GM12875 (cell line): ENCODE measurements around the gene CFAP221.
"Not testable (repeated sequence)": the region's sequence is repeated elsewhere in the genome, so short reads cannot be mapped to it uniquely, and the experiment has no call there.

Source experiments
- H3K4me3 ChIP-seq: one replicate; pipeline ENCODE4 v1.5.1; 2011; ENCODE audit warnings: low read depth, low read length, control low read depth
- TF ChIP-seq, protein P1 (sequence below): IDR thresholded peaks from 2 replicates; pipeline ENCODE4 v1.5.1; 2011; ENCODE audit warnings: low read depth, mild to moderate bottlenecking, control low read depth, inconsistent platforms, low read length, moderate library complexity, borderline replicate concordance; ENCODE audit not compliant: insufficient read depth

CFAP221 gene

DNA sequence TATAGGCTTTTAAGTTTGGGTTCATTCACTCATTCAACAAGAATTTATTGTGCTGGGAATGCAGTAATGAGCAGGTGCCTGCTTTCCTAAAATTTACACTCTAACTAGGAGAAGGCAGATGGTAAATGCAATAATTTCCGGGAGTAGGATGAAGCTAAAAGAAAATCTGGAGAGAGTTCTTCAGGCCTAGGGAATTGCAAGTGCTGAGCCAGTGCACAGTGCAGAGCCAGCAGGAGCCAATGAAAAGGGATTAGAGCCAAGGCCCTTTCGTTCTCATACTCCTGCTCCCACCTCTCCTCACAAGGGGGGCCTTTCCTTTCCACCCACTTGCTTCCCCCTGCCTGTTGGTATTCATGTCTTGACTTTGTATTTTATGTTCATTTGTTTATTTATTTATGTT lies 55.1 kb downstream of the CFAP221 start:
- TF ChIP-seq, protein P1, sequence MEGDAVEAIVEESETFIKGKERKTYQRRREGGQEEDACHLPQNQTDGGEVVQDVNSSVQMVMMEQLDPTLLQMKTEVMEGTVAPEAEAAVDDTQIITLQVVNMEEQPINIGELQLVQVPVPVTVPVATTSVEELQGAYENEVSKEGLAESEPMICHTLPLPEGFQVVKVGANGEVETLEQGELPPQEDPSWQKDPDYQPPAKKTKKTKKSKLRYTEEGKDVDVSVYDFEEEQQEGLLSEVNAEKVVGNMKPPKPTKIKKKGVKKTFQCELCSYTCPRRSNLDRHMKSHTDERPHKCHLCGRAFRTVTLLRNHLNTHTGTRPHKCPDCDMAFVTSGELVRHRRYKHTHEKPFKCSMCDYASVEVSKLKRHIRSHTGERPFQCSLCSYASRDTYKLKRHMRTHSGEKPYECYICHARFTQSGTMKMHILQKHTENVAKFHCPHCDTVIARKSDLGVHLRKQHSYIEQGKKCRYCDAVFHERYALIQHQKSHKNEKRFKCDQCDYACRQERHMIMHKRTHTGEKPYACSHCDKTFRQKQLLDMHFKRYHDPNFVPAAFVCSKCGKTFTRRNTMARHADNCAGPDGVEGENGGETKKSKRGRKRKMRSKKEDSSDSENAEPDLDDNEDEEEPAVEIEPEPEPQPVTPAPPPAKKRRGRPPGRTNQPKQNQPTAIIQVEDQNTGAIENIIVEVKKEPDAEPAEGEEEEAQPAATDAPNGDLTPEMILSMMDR: no peak
- no peak overlapping the region for H3K4me3 ChIP-seq

DNA sequence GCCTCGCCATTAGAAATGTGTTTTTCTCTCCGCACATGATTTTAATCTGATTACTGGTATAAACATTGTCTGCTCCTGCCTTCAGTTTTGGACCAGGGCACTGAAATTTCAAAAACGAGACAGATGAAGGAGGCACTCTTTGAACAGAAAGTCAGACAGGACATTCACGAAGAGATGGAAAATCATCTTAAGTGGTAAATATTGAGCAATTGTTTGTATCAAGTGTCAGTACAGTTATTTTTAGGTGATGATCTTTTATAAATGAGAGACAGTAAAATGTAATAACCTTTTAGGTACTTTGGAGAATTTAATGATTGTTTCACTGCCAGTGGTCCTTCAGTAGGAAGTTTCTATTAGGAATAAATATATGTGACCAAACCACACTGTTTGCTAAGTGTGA lies 60.8 kb downstream of the CFAP221 start:
- H3K4me3 ChIP-seq: no peak overlapping the region
- TF ChIP-seq, protein P1: no peak

DNA sequence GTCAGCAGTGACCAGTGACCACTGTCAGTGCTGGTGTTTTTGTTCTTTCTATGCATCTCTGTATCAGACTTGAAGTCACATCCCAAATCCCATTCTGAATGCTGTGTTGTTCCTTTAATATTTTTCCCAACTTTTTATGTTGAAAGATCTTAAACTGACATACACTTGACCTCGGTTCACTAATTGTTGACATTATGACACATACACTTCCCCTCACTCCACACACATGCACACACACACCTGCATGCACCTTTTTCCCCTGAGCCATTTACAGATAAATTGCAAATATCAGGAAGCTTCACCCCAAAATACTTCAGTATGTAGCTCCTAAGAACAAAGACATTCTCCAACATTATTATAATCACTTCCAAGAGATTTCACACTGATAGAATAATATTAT lies 62.4 kb downstream of the CFAP221 start:
- H3K4me3 ChIP-seq: no peak overlapping the region
- TF ChIP-seq, protein P1: no peak

DNA sequence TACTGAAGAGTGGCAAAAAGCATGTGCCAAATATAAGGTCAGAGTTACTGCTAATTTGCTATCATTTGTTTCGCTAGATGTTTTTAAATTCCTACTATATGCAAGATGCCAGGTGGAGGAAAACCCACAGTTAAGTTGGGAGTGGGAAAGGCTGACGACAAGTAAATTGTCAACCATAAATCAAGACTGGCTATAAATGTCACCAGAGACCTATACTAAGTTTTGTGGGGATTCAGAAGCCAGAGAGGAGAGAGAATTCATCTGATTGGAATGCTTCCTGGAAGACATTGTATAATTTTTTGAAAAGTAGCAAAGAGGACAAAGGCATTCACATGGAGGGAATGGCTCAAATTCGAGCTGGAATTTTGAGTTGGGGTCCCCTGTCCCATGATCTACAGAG lies 64.3 kb downstream of the CFAP221 start:
- no peak overlapping the region for H3K4me3 ChIP-seq
- TF ChIP-seq, protein P1: no peak

DNA sequence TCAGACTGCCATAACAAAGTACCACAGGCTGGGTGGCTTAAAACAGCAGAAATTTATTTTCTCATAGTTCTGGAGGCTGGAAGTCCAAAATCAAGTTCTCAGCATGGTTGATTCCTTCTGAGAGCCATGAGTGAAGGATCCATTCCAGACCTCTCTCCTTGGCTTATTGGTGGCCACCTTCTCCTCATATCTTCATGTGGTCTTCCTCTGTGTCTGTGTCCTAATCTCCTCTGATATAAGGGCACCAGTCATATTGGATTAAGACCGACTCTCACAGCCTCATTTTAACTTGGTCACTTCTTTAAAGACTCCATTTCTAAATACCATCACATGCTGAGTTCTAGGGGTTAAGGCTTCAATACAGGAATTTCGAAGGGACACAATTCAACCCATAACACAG lies 65.1 kb downstream of the CFAP221 start:
- H3K4me3 ChIP-seq: no peak overlapping the region
- TF ChIP-seq, protein P1: no peak

DNA sequence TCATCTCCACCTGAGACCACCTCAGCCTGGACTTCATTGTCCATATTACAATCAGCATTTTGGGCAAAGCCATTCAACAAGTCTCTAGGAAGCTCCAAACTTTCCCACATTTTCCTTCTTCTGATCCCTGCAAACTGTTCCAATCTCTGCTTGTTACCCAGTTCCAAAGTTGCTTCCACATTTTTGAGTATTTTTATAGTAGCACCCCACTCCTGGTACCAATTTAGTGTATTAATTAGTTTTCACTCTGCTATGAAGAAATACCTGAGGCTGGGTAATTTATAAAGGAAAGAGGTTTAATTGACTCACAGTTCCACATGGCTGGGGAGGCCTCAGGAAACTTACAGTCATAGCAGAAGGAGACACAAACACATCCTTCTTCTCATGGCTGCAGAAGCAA lies 69.9 kb downstream of the CFAP221 start:
- not testable (repeated sequence) for H3K4me3 ChIP-seq

DNA sequence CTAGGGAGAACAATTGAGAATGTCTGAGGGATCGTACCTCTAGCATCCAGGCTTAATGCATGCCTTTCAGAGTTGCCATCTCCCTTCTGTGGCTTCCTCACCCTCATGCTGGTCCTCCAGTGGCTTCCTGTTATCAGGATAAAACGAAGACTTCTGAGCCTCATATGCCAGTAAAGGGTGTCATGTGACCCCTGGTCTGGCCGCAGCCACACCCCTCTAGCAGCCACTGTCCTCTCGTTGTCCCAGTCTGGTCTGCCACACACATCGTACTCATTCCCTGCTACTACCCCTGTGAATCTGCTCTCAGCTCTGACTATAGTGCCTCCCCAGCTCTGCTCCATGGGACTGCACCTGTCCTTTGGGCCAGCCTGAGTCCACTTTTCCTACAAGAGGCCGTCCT lies 72.2 kb downstream of the CFAP221 start:
- TF ChIP-seq, protein P1: no peak
- H3K4me3 ChIP-seq: no peak overlapping the region

DNA sequence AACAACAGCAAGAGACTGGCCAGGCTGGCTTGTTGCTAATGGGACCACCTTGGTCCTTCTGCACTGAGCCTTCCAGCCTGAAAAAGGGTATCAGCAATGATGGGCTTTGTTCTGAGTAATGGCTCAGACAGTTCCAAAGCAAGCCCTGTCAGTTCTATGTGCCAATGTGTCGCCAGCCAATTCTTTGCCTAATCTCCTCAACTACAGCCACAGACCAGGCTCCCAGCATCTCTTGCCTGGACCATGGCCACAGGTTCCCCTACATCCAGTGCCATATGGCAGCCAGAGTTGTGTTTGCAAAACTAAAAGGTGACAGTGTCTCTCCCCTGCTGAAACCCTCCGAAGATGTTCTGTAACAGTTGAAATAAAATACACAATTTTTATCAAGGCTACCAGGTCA lies 73.2 kb downstream of the CFAP221 start:
- TF ChIP-seq, protein P1: no peak
- H3K4me3 ChIP-seq: no peak overlapping the region

DNA sequence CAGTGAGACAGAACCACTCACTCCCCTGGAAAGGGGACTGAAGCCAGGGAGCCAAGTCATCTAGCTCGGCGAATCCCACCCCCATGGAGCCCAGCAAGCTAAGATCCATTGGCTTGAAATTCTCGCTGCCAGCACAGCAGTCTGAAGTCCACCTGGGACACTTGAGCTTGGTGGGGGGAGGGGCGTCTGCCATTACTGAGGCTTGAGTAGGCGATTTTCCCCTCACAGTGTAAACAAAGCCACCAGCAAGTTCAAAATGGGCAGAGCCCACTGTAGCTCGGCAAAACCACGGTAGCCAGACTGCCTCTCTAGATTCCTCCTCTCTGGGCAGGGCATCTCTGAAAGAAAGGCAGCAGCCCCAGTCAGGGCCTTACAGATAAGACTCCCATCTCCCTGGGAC lies 74.5 kb downstream of the CFAP221 start:
- not testable (repeated sequence) for H3K4me3 ChIP-seq
